H1 (cell line): Measurements from ENCODE around the gene COL5A1. TPM values are rescaled to one million over a fixed set of nuclear protein-coding genes. Genes with fewer than 3 reads are reported as not detected.

Experiments used
- ASH2L ChIP-seq: fragments of 200-600, 300-600 bp; sonication (generic); IDR thresholded peaks from one replicate; pipeline ENCODE4 v1.7.1; 2017; ENCODE audit warnings: low read length
- BRCA1 ChIP-seq: IDR thresholded peaks from 2 replicates; pipeline ENCODE4 v1.6.1; 2012; ENCODE audit warnings: low read depth, low read length, improper control_type of control experiment
- CEBPB ChIP-seq: IDR thresholded peaks from 2 replicates; pipeline ENCODE4 v1.6.1; 2012; ENCODE audit warnings: low read depth, low read length
- CTCF ChIP-seq, 3 experiments: IDR thresholded peaks; 1 replicate in 2 of 3; 2 replicates in 1 of 3; pipeline versions ENCODE4 v1.5.1 to v1.6.1; 2011; ENCODE audit warnings: low read length in 3 of 3, mild to moderate bottlenecking in 3 of 3, inconsistent platforms in 2 of 3, low read depth in 1 of 3, moderate library complexity in 1 of 3; ENCODE audit not compliant: insufficient read depth in 1 of 3; ENCODE audit errors: control extremely low read depth in 1 of 3
- E2F6 ChIP-seq: IDR thresholded peaks from 2 replicates; pipeline ENCODE4 v1.6.1; 2012; ENCODE audit warnings: inconsistent platforms
- EP300 ChIP-seq, 2 experiments: IDR thresholded peaks; 1 replicate in 1 of 2; 2 replicates in 1 of 2; pipeline ENCODE4 v1.6.1; 2011 to 2012; ENCODE audit warnings: low read depth in 2 of 2, low read length in 2 of 2, mild to moderate bottlenecking in 2 of 2, borderline replicate concordance in 1 of 2, inconsistent platforms in 1 of 2, moderate library complexity in 1 of 2
- GABPA ChIP-seq: IDR thresholded peaks from 2 replicates; pipeline ENCODE4 v1.6.1; 2011; ENCODE audit warnings: mild to moderate bottlenecking, low read length, moderate library complexity, borderline replicate concordance; ENCODE audit not compliant: insufficient read depth
- HDAC2 ChIP-seq, 2 experiments: fragments of 300-600 bp in 1 of 2; sonication (generic) in 1 of 2; IDR thresholded peaks; 2 replicates each; pipeline ENCODE4 v1.6.1; 2011 to 2012; ENCODE audit warnings: low read depth in 2 of 2, low read length in 2 of 2, mild to moderate bottlenecking in 2 of 2, moderate library complexity in 2 of 2, borderline replicate concordance in 1 of 2, inconsistent platforms in 1 of 2
- MAX ChIP-seq: IDR thresholded peaks from 2 replicates; pipeline ENCODE4 v1.6.1; 2012; ENCODE audit warnings: inconsistent platforms
- RAD21 ChIP-seq, 2 experiments: IDR thresholded peaks in 1 of 2; conservative IDR thresholded peaks in 1 of 2; 2 replicates each; pipeline ENCODE4 v1.6.1; 2011; ENCODE audit warnings: low read depth in 2 of 2, low read length in 2 of 2, improper control_type of control experiment in 1 of 2, inconsistent platforms in 1 of 2, mild to moderate bottlenecking in 1 of 2, moderate library complexity in 1 of 2
- RNF2 ChIP-seq: fragments of 200-900, 300-1000 bp; sonication (generic); IDR thresholded peaks from 2 replicates; pipeline ENCODE4 v1.7.1; 2016; ENCODE audit warnings: borderline replicate concordance, low read depth, mild to moderate bottlenecking, antibody characterized with exemption, low read length; ENCODE audit not compliant: poor library complexity, severe bottlenecking; ENCODE audit errors: missing control alignments
- SP1 ChIP-seq: IDR thresholded peaks from 2 replicates; pipeline ENCODE4 v1.6.1; 2011; ENCODE audit warnings: low read depth, low read length
- SP2 ChIP-seq: IDR thresholded peaks from 2 replicates; pipeline ENCODE4 v1.6.1; 2012; ENCODE audit warnings: mild to moderate bottlenecking, low read length, inconsistent platforms
- SP4 ChIP-seq: IDR thresholded peaks from 2 replicates; pipeline ENCODE4 v1.6.1; 2012; ENCODE audit warnings: low read length, inconsistent platforms
- TCF12 ChIP-seq: IDR thresholded peaks from 2 replicates; pipeline ENCODE4 v1.6.1; 2011; ENCODE audit warnings: low read depth, mild to moderate bottlenecking, low read length
- TEAD4 ChIP-seq: IDR thresholded peaks from 2 replicates; pipeline ENCODE4 v1.6.1; 2012; ENCODE audit warnings: low read depth, low read length, inconsistent platforms, mixed read lengths
- polyA plus RNA-seq, 7 experiments: library from polyadenylated mRNA; depleted of rRNA in 3 of 7; stranded (reverse) in 5 of 7; unstranded in 2 of 7; fragments of >200 nt in 5 of 7; fragments of 200-250 nt in 2 of 7; gene quantifications; 1 replicate in 5 of 7; 2 replicates in 1 of 7; 4 replicates in 1 of 7; pipeline versions ENCODE4 v1.2.1 to v1.2.3, GENCODE V29; 2011 to 2013; ENCODE audit warnings: missing spikeins in 2 of 7, mixed read lengths in 2 of 7
- total RNA-seq: library from RNA; stranded (reverse); fragmentation: NEBNext Ultra II Directional; extraction: Animal tissue kit (Norgen Biotek cat#: 25700); gene quantifications from 2 replicates; pipeline ENCODE4 v1.2.1, GENCODE V29; 2021

COL5A1 gene
- total and polyA plus RNA-seq, 2 of the 8 experiments (the other 6 are each of a cell fraction or from before 2014, with no cell fraction given) = 3.8 to 12.0 TPM

GRCh38 chr9:134742822-134743535, 101.4 kb downstream of the COL5A1 start (continued):
- TF ChIP-seq E2F6 = no peak
- 0 out of 2 replicates have a peak, but pooled peaks have one; percentile 28 for TF ChIP-seq MAX
- TF ChIP-seq RAD21 (IDR thresholded peaks at IDR 0.05 in 1 of 2, conservative IDR thresholded peaks at IDR 0.05 in 1 of 2; ENCODE audit: low read depth in 2 of 2, low read length in 2 of 2) = peak; percentile 41 to 48
- no peak for TF ChIP-seq HDAC2 (IDR thresholded peaks at IDR 0.05; ENCODE audit: borderline replicate concordance in 1 of 2, low read depth in 2 of 2, low read length in 2 of 2)
- TF ChIP-seq ASH2L = no peak
- TF ChIP-seq CTCF (IDR thresholded peaks at IDR 0.05; ENCODE audit: control extremely low read depth in 1 of 3, insufficient read depth in 1 of 3, low read depth in 1 of 3, low read length in 3 of 3) = peak in 2 of 3 experiments; percentile 57 to 66; a peak in 3 of 4 replicates
- no peak for TF ChIP-seq SP1
- TF ChIP-seq BRCA1 = no peak
- 0 out of 2 replicates have a peak, but pooled peaks have one; percentile 70 for TF ChIP-seq GABPA
- no peak for TF ChIP-seq TCF12
- TF ChIP-seq EP300 (IDR thresholded peaks at IDR 0.05; ENCODE audit: borderline replicate concordance in 1 of 2, low read depth in 2 of 2, low read length in 2 of 2) = no peak
- no peak for TF ChIP-seq RNF2
- TF ChIP-seq SP2 = no peak
- TF ChIP-seq SP4 = no peak
- no peak for TF ChIP-seq TEAD4
- TF ChIP-seq CEBPB = no peak
